Choroid plexus epithelial cell (primary cell): Measurements from ENCODE around the gene STK33.

Experiments used
- DNase-seq: peaks from one replicate; pipeline ENCODE4 v3.0.0-alpha.2; 2010; ENCODE audit warnings: low read depth
- H3K4me3 ChIP-seq: 2 replicates; pipeline ENCODE4 v1.5.1; 2011; ENCODE audit warnings: low read depth, mild to moderate bottlenecking, control low read depth, low read length, moderate library complexity
- CTCF ChIP-seq: conservative IDR thresholded peaks from 2 replicates; pipeline ENCODE4 v1.5.1; 2011; ENCODE audit warnings: low read depth, mild to moderate bottlenecking, control low read depth, inconsistent platforms, low read length, moderate library complexity

STK33 gene

GRCh38 chr11:8561461-8561860 is 32.6 kb downstream of the STK33 start:
- H3K4me3 ChIP-seq = no peak overlapping the region
- DNase-seq = no peak
- no peak for TF ChIP-seq CTCF

- DNase-seq = no peak
- H3K4me3 ChIP-seq = no peak overlapping the region
- TF ChIP-seq CTCF = no peak
Observed at GRCh38 chr11:8558436-8558835, 35.6 kb downstream of the STK33 start.

- DNase-seq = no peak
- no peak for TF ChIP-seq CTCF
- no peak overlapping the region for H3K4me3 ChIP-seq
Observed at GRCh38 chr11:8545698-8546366, 48.2 kb downstream of the STK33 start.

- no peak overlapping the region for H3K4me3 ChIP-seq
- DNase-seq = no peak
- no peak for TF ChIP-seq CTCF
Observed at GRCh38 chr11:8544807-8545206, 49.2 kb downstream of the STK33 start.

GRCh38 chr11:8543278-8543677 is 50.8 kb downstream of the STK33 start:
- DNase-seq = no peak
- no peak overlapping the region for H3K4me3 ChIP-seq
- no peak for TF ChIP-seq CTCF

- no peak for DNase-seq
Observed at GRCh38 chr11:8541448-8541847, 52.6 kb downstream of the STK33 start.

More at GRCh38 chr11:8541448-8541847, 52.6 kb downstream of the STK33 start:
- no peak overlapping the region for H3K4me3 ChIP-seq
- TF ChIP-seq CTCF = no peak
